DMS79 (cell line): Measurements from ENCODE around the gene RBBP7.
"Not testable (repeated sequence)": the region's sequence is repeated elsewhere in the genome, so short reads cannot be mapped to it uniquely, and the experiment has no call there.

Source experiments
- DNase-seq: peaks from one replicate; lab custom pipeline; 2025; lab: John Stamatoyannopoulos, UW

The RBBP7 gene

GRCh38 chrX:16862829-16863228 lies 7.3 kb downstream of the RBBP7 start:
- no peak for DNase-seq

- no peak for DNase-seq
These were observed 13.4 kb downstream of the RBBP7 start for GRCh38 chrX:16856744-16857143.

DNA sequence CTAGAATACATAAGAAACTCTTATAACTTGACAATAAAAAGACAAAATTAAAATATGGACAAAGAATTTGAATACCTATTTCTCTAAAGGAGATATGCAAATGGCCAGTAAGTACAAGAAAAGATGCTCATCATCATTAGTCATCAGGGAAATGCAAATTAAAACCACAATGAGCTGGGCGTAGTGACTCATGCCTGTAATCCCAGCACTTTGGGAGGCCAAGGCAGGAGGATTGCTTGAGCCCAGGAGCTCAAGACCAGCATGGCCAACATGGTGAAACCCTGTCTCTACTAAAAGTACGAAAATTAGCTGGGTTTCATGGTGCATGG lies 14.1 kb downstream of the RBBP7 start:
- DNase-seq = not testable (repeated sequence)

GRCh38 chrX:16855363-16856075 lies 14.6 kb downstream of the RBBP7 start:
- no peak for DNase-seq

- DNase-seq = no peak
These were observed 16.6 kb downstream of the RBBP7 start for GRCh38 chrX:16853537-16853936.

- DNase-seq = no peak
These were observed 17.5 kb downstream of the RBBP7 start for GRCh38 chrX:16852617-16853179.

DNA sequence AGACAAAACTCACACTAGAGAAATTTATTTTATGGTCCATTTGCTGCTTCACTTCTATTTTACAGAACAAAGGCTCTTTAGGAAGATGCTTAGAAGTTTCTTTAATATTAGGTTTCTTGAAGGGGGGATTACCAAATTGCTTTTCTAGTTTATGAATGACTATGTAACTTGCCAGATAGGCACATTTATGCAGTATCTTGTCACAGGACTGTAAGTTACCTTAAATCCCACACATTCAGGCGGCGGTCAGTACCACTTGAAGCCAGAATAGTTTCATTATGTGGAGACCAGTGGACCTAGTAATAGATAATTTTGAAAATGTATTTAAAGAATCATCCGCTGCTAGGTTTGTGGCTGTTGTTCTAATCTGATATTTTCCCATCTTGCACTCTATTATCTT lies 18.3 kb downstream of the RBBP7 start:
- no peak for DNase-seq

DNA sequence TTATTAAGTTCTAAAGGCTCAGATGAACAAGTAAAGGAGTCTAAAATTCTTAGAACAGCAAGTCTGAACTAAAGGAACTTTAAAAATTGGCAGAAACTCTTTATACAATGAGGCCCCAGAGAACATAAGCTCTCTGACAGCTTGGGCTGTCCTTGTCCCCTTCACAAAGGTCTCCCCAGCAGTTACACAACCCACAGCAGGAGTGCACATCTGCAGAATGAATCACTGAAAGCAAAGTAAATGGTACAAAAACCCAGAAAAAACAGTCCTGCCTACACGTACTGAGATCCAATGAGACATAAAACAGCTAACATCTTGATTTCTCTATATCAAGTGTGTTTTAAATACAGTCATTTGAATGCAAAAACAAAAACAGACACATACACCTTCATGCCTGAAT lies 18.7 kb downstream of the RBBP7 start:
- no peak for DNase-seq

DNA sequence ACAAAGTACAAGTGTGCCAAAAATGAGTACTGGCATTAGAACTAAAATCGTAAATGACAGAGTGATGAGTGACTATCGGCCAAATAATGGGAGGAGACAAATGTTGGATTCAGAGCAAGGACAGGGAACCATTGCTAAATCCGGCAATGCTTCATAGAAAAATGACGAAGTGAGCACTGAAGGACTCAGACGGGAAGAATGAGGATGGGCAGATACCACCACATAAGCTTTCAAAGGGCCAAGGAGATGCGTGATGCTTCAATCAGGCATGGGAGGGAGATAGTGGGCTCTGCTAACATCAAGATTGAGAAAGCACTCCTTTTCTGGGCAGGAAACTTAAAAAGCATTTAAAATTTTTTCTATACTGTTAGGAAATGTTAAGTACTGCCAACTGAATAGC lies 21.6 kb downstream of the RBBP7 start:
- no peak for DNase-seq

DNA sequence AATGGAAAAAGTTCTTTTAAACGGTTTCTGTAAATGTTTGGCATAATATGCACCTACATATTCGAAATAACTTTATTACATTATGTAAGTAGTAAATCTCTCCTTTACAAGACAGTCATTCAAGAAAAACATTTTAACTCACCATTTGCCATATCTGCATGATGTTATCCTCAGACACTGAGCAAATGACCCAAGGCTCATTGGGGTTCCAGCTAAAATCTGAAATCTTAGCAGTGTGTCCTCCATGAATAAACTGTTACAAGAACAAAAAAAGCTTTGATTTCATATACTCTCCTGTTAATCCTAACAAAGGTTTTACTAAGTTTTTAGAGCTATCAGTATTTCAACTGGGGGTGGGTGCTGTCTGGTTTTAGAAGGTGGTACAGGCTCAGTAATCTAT lies 24.5 kb downstream of the RBBP7 start:
- DNase-seq = no peak

GRCh38 chrX:16843208-16843909 lies 26.8 kb downstream of the RBBP7 start:
- no peak for DNase-seq

DNA sequence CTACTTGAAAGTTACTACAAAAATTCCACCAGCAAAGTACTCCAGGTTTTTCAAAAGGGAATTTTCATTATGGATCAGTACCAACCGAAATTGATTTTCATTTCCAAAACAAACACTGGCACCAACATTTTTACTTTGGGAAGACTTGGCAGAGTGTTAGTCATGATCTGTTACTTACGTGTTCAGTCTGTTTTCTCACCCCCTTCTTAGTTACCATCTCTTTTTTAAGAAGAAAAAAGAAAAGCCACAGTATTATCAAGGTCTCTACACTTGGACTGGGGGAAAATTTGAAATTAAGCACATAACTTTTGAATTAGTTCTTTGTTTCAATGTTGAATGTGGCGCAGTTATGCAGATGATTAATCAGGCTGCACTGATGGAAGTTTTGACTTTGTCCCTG lies 27.5 kb downstream of the RBBP7 start:
- DNase-seq = no peak

- no peak for DNase-seq
These were observed 30.2 kb downstream of the RBBP7 start for GRCh38 chrX:16839852-16840460.

GRCh38 chrX:16839219-16839851 lies 30.8 kb downstream of the RBBP7 start:
- DNase-seq = no peak

DNA sequence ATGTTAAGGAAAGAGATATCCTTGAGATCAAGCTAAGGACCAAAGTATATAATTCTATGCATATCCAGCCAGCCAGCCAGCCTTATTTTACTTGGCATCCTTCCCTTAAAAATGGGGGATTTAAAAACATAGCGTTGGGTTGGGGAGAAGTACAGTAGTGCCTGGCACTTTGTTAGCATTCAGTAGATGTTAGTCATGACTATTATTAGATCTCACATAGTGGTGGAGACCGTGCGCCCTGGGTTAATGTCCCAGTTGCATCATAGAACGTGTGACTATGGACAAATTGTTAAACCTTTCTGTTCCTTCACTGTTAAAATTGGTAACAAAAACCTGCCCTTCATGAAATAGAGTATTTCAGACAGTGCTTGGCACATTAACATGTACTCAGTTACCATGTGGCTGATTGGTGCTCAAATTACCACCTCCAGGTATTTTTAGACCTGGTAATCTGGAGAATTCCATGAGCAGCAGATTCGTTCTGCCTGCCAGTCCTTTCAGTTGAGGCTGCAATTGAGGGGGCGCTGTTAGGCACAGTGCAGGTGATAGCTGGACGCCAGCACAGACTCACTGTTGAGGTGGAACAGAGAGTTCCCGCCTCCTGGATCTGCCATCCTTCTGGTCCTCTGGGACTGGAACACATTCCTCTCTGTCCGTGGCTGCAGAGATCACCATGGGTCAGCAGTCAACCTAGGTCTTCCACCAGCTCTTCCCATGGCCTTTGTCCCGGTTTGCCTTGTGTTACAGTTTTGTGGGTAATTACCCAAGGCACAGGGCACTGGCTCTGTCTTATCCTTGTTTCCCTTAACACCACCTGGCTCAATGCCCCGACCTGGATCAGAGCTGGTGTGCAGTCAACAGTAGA lies 31.7 kb downstream of the RBBP7 start:
- no peak for DNase-seq

DNA sequence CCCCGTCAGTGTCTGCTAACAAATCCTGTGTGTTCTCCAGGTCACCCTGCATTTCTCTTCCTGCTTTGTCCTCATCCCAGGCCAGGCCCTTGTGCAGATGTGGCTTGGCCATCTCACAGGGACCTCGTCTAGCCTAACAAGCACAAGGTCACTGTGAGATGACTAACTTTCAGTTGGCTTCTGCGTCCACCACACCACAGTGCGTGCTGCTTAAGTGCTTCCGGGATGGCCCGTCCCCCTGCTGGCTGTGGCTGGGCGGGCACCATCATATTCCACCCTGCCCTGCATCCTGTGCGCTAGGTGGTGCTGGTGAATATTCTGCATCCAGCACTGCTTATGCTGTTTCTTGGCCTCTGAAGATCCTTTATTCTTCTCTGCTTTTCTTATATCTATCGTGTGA lies 33.8 kb downstream of the RBBP7 start:
- no peak for DNase-seq

DNA sequence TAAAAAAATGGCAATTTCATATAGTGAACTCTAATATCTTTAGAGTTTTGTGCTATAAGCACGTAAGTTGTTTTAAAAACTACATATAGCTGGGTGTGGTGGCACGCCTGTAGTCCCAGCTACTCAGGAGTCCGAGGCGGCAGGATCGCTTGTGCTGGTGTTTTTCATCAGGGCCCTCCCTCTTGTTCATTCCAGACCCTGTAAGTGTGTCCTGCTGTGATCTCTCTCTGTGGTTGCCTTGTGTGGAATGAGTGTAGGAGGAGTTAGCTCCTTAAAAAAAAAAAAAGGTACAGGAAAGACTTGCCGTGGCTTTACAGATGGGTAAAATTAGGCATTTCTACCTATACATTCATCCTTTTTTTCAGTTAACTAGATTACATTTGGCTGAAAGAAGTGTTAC lies 35.4 kb downstream of the RBBP7 start:
- no peak for DNase-seq

- no peak for DNase-seq
These were observed 37.9 kb downstream of the RBBP7 start for GRCh38 chrX:16832301-16832700.

DNA sequence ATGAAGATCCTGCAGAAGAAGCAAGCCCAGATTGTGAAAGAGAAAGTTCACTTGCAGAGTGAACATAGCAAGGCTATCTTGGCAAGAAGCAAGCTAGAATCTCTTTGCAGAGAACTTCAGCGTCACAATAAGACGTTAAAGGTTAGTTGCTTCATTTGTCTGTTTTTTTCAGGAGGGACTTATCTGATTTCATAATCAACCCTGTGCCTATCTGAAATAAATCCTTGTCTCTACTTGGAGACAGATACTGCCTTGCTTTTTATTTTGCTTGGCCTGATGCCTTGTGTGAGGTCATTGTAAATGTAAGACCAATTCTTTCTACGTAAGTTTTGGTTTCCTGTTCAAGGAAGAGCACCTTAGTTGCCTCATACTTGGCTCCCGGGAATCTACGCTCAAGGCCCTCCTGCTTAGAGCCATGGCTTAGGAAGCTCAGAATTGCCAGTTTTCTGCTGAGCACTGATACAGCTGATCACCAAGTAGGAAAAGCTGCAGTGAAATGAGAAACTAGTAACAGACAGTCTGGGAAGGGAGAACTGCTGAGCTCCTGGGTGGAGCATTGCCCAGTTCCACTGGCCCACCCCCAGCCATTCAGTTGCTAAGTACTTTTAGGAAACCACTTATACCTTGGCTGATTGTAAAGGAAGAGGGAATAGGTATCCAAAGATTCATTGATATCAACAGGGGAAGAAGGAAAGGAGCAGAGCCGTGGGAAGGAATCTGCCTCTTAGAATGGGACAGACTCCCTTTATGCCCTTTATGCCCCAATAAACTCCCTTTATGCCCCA lies 41.8 kb downstream of the RBBP7 start:
- no peak for DNase-seq

DNA sequence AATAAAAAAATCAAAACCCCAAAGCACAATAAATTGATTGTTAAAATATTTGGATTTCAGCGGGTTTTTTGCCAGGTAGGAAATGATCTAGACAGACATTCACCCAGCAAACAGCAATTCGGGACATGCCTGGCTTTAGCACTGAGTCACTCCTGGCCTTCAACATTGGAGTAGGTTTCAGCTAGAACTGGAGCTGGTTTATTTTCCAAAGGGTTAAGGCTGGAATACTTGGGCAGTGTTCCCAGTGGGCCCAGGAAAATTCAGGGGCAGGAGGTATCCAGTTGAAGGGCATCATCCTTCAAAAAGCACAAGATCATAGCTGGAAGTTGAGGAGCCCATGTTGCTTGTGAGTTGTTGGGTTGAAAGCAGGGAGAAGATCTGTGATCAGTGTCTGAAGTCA lies 42.9 kb downstream of the RBBP7 start:
- DNase-seq = no peak

DNA sequence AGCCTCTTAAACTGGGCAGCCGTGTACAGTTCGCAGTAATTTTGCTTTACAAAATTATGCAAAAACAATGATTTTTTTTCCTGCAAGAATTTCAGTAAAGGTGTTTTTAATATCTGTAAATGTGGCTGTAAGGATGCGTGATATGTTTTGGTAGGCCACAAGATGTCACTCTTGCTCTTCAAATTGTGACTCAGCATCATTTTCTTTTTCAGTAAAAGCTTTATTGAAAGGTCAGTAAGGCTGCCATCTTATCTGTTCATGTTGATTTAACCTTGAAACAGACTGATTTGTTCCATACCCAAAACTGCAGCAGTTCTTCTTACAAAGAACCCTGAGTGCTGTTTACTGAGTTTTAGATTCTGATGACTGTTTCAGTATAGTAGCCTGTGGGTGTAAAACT lies 44.0 kb downstream of the RBBP7 start:
- no peak for DNase-seq
